Epithelial cell of esophagus (primary cell): ENCODE data around the gene SMG9.

Source experiments
- DNase-seq: peaks from one replicate; pipeline ENCODE4 v3.0.0; 2010; ENCODE audit warnings: low read depth
- H3K4me3 ChIP-seq: 2 replicates; pipeline ENCODE4 v1.5.1; 2011; ENCODE audit warnings: mild to moderate bottlenecking, low read length, control low read depth
- TF ChIP-seq, protein P1 (sequence below): IDR thresholded peaks from 2 replicates; pipeline ENCODE4 v1.5.1; 2011; ENCODE audit warnings: low read depth, mild to moderate bottlenecking, low read length, control low read depth, inconsistent platforms; ENCODE audit not compliant: insufficient read depth; ENCODE audit errors: missing control alignments

Gene SMG9

GRCh38 chr19:43754503-43755255 lies at the start of gene SMG9:
TSS of gene SMG9 (minus strand) at chr19:43754962. CDS start at chr19:43750741, 4,221 bp downstream.
- H3K4me3 ChIP-seq: peak within 1 kb of the TSS; percentile 85
- peak; percentile 98 for DNase-seq
- TF ChIP-seq, protein P1, sequence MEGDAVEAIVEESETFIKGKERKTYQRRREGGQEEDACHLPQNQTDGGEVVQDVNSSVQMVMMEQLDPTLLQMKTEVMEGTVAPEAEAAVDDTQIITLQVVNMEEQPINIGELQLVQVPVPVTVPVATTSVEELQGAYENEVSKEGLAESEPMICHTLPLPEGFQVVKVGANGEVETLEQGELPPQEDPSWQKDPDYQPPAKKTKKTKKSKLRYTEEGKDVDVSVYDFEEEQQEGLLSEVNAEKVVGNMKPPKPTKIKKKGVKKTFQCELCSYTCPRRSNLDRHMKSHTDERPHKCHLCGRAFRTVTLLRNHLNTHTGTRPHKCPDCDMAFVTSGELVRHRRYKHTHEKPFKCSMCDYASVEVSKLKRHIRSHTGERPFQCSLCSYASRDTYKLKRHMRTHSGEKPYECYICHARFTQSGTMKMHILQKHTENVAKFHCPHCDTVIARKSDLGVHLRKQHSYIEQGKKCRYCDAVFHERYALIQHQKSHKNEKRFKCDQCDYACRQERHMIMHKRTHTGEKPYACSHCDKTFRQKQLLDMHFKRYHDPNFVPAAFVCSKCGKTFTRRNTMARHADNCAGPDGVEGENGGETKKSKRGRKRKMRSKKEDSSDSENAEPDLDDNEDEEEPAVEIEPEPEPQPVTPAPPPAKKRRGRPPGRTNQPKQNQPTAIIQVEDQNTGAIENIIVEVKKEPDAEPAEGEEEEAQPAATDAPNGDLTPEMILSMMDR: no peak

DNA sequence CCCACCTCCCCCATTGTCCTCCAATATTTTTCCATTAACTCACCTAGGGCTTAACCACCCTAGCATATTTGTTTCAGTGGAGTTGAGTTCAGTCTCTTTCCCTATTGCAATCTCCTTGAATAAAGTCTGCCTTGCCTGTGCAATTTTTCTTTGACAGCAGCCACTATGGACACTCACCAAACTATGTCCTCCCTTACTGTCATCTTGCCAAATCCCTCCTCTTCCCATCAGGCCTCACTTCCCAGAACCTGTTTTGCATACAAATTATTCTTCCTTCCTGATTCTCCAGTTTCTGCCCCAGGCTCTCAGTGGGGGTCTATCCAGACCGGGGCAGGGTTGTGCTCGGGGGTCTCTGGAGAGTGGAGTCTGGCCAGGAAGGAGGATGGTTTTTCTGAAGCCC lies 49.7 kb upstream of the SMG9 start:
- TF ChIP-seq, protein P1: no peak
- no peak overlapping the region for H3K4me3 ChIP-seq
- DNase-seq: no peak

DNA sequence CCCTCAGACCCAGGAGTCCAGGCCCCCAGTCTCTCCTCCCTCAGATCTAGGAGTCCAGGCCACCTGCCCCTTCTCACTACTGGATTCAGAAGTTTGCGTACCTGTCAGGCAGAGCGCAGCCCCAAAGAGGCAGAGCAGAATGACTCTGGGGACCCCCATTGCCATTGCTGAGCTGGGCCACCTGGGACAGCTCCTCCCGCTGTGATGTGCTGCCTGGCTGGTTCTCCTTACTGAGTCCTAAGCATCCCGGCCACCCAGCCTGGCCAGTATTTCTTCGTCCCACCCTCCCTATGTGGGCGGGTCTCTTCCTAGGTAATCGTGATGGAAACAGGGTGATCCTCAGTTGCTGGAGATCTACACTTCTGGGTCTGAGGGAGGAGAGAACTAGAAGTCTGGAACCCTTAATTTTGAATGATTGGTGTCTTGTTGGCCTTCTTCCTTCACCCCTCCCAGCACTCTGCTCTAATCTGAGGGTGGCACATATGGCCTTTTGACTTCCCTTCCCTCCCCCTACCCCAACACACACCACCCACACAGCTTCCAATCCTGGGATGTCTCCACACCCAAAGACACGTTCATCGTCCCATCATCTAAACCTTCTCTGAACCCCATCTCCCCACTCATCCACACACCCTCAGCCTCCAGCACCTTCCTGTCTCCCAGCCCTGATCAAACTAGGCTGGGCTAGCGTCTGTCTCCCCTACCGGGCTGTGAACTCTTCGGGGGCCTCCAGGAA lies 47.6 kb upstream of the SMG9 start, which contains the start of gene LYPD5:
Gene LYPD5 (minus strand): TSS at position 232 of the 736 bp plus-strand sequence. CDS start 67 bp downstream, at position 165.
- TF ChIP-seq, protein P1: no peak
- H3K4me3 ChIP-seq: no peak within 1 kb of the TSS

DNA sequence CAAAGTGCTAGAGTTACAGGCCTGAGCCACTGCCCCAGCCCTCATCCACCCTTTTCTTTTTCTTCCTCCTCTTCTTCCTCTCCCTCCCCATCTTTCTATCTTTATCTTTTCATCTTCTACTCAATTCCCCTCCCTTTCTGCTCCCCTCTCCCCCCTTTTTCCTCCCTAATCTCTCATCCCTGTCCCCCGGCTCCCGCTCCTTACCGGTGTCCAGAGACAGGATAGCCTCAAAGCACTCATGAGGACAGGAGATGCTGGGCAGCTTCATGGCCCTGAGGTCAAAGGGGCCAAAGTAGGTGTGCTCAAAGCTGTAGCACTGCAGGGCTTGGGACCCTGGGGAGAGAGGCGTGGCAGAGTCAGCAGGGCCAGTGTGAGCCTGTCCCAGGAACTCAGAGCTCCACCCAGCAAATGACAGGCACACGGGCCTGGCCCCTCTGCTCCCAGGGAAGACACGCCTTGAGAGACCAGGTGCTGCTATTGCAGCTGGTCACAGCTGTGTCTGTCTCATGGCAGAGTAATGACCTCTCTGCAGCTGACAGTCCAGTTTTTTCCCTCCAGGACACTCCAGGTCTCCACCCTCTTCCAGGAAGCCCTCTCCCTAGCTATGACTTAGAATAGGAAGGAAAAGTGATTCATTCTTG lies 44.9 kb upstream of the SMG9 start:
- peak; percentile 54 for DNase-seq
- no peak overlapping the region for H3K4me3 ChIP-seq

More for the DNA sequence above, 47.6 kb upstream of the SMG9 start, which contains the start of gene LYPD5:
- DNase-seq: no peak

GRCh38 chr19:43798546-43799409 lies 44.0 kb upstream of the SMG9 start:
- peak overlapping the region; percentile 44 for H3K4me3 ChIP-seq
- TF ChIP-seq, protein P1: no peak
- peak; percentile 90 for DNase-seq

More for the DNA sequence above, 44.9 kb upstream of the SMG9 start:
- TF ChIP-seq, protein P1: no peak

- H3K4me3 ChIP-seq: peak overlapping the region; percentile 44
- TF ChIP-seq, protein P1: no peak
- no peak for DNase-seq
Observed at GRCh38 chr19:43798026-43798545, 43.3 kb upstream of the SMG9 start.
